Natural killer cell (primary cell): ENCODE measurements around the gene SND1. TPM values are rescaled to one million over a fixed set of nuclear protein-coding genes. Genes with fewer than 3 reads are reported as not detected.

Experiments used
- ATAC-seq, 3 donors: fragments of 150-1000 bp in 2 of 3; fragments of 200-7000 bp in 1 of 3; cut with Tn5 transposase; 1 replicate in 1 of 3; 2 replicates in 2 of 3; pipeline ENCODE4 v1.10.0; 2021; ENCODE audit warnings: mild to moderate bottlenecking in 2 of 3, moderate library complexity in 2 of 3
- DNase-seq, 2 donors: peaks; one replicate each; pipeline versions ENCODE4 v3.0.0 to v3.0.0-alpha.2; 2013 to 2021; ENCODE audit warnings: mixed read lengths in 1 of 2
- H3K27ac ChIP-seq: one replicate; pipeline ENCODE4 v1.5.1; 2013; ENCODE audit warnings: mild to moderate bottlenecking, low read length
- H3K27me3 ChIP-seq: one replicate; pipeline ENCODE4 v1.6.1; 2013; ENCODE audit warnings: low read length; ENCODE audit not compliant: control insufficient read depth, insufficient read depth
- H3K36me3 ChIP-seq: one replicate; pipeline ENCODE4 v1.6.1; 2013; ENCODE audit warnings: low read length; ENCODE audit not compliant: control insufficient read depth, insufficient read depth
- H3K4me1 ChIP-seq: one replicate; pipeline ENCODE4 v1.6.1; 2013; ENCODE audit warnings: low read length; ENCODE audit not compliant: control insufficient read depth, insufficient read depth
- H3K4me3 ChIP-seq: one replicate; pipeline ENCODE4 v1.5.1; 2013; ENCODE audit warnings: low read length
- H3K9me3 ChIP-seq: one replicate; pipeline ENCODE4 v1.6.1; 2013; ENCODE audit warnings: low read length; ENCODE audit not compliant: control insufficient read depth, insufficient read depth
- H3K27ac Mint-ChIP-seq, 2 donors: one replicate each; pipeline ENCODE4 v1.8.0; 2022; ENCODE audit warnings: mild to moderate bottlenecking in 2 of 2, mixed read lengths in 2 of 2, moderate library complexity in 1 of 2
- H3K27me3 Mint-ChIP-seq, 2 donors: one replicate each; pipeline ENCODE4 v1.8.0; 2022; ENCODE audit warnings: low read depth in 2 of 2, mixed read lengths in 2 of 2
- H3K36me3 Mint-ChIP-seq: one replicate; pipeline ENCODE4 v1.8.0; 2022; ENCODE audit warnings: mixed read lengths
- H3K4me1 Mint-ChIP-seq, 2 donors: one replicate each; pipeline ENCODE4 v1.8.0; 2022; ENCODE audit warnings: mixed read lengths in 2 of 2
- H3K4me3 Mint-ChIP-seq: one replicate; pipeline ENCODE4 v1.8.0; 2022; ENCODE audit warnings: mild to moderate bottlenecking, moderate library complexity, mixed read lengths
- H3K9me3 Mint-ChIP-seq, 2 donors: one replicate each; pipeline ENCODE4 v1.8.0; 2022; ENCODE audit warnings: mixed read lengths in 2 of 2
- CTCF ChIP-seq: fragments of 200-600 bp; IDR thresholded peaks from one replicate; pipeline ENCODE4 v1.8.0; 2022; ENCODE audit warnings: antibody characterized with exemption
- WGBS: methylation state at CpG from one replicate; pipeline ENCODE4 v1.1.7; 2013; ENCODE audit warnings: missing lambda C conversion rate; ENCODE audit not compliant: insufficient coverage; 5-methylcytosine and 5-hydroxymethylcytosine counted together
- intact Hi-C: fragments of 100-400 bp; cut with micrococcal nuclease; formaldehyde crosslinking; loops from one replicate; pipeline ENCODE4 v1.14.2; 2022
- total RNA-seq, 4 donors: library from RNA; stranded (reverse); fragments of 120-200 nt in 1 of 4; gene quantifications; one replicate each; pipeline versions ENCODE4 v1.2.3 to v1.2.4, GENCODE V29; 2013 to 2022

The SND1 gene
- total RNA-seq, 3 donors from 2014 or later (not counting 1 experiment from before 2014, with no cell fraction given) = 149 to 188 (median 149) TPM

- Mint-ChIP-seq H3K36me3 (peaks cover 7% of the 10 kb centered on the region), H3K27me3 (no peaks in the 10 kb centered on the region), H3K4me3 (no peak overlapping the region), H3K9me3 (no peaks in the 10 kb centered on the region), H3K27ac (no peak overlapping the region), H3K4me1 (peaks cover 18 to 30% of the 10 kb centered on the region in 2 donors)
- Histone ChIP-seq H3K4me3 (no peak overlapping the region), H3K27ac (no peak overlapping the region), H3K4me1 (no peaks in the 10 kb centered on the region), H3K27me3 (no peaks in the 10 kb centered on the region), H3K36me3 (peaks cover 6% of the 10 kb centered on the region), H3K9me3 (no peaks in the 10 kb centered on the region)
- no peak for DNase-seq
- no peak for ATAC-seq
- TF ChIP-seq CTCF = no peak
- WGBS = 95% methylated on average over 3 of the region's 3 CpGs
- intact Hi-C loops = no loop called here
Observed at GRCh38 chr7:127927348-127927696, 275.3 kb downstream of the SND1 start.

- intact Hi-C loops = no loop called here
- Histone ChIP-seq H3K4me3 (no peak overlapping the region), H3K27me3 (no peaks in the 10 kb centered on the region), H3K9me3 (no peaks in the 10 kb centered on the region), H3K36me3 (peaks cover 10% of the 10 kb centered on the region), H3K4me1 (no peaks in the 10 kb centered on the region), H3K27ac (no peak overlapping the region)
- WGBS = 86% methylated on average over 1 of the region's 3 CpGs
- Mint-ChIP-seq H3K9me3 (no peaks in the 10 kb centered on the region), H3K27me3 (no peaks in the 10 kb centered on the region), H3K4me1 (peaks cover 9 to 21% of the 10 kb centered on the region in 2 donors), H3K36me3 (peaks cover 7% of the 10 kb centered on the region), H3K4me3 (no peak overlapping the region), H3K27ac (no peak overlapping the region)
- ATAC-seq = no peak
- DNase-seq = no peak
- no peak for TF ChIP-seq CTCF
Observed at GRCh38 chr7:127928222-127928621, 276.2 kb downstream of the SND1 start.

GRCh38 chr7:127928852-127929251 is 276.9 kb downstream of the SND1 start:
- H3K36me3 Mint-ChIP-seq = peaks cover 7% of the 10 kb centered on the region
- Histone ChIP-seq H3K4me1 (no peaks in the 10 kb centered on the region), H3K9me3 (no peaks in the 10 kb centered on the region), H3K27ac (no peak overlapping the region), H3K36me3 (peaks cover 10% of the 10 kb centered on the region), H3K27me3 (no peaks in the 10 kb centered on the region), H3K4me3 (no peak overlapping the region)
- no peaks in the 10 kb centered on the region for H3K9me3 Mint-ChIP-seq
- no peak for TF ChIP-seq CTCF
- no peaks in the 10 kb centered on the region for H3K27me3 Mint-ChIP-seq
- H3K4me3 Mint-ChIP-seq = no peak overlapping the region
- 88% methylated on average over 6 of the region's 6 CpGs for WGBS
- DNase-seq = no peak
- no peak for ATAC-seq
- intact Hi-C loops = no loop called here
- H3K4me1 Mint-ChIP-seq = peaks cover 3 to 17% of the 10 kb centered on the region in 2 donors
- H3K27ac Mint-ChIP-seq = no peak overlapping the region
